ENCODE measurements around the gene SLC49A4. TPM values are rescaled to one million over a fixed set of nuclear protein-coding genes. Genes with fewer than 3 reads are reported as not detected.

SLC49A4 gene
- total RNA-seq, 1 donor from 2014 or later = 18.0 TPM

GRCh38 chr3:122911901-122912300 lies 117.0 kb downstream of the SLC49A4 start:
- DNase-seq (ENCODE audit: low read depth) (no peak), FAIRE-seq (no peak)
- Histone ChIP-seq H3K4me1 (ENCODE audit: insufficient read depth, low read length) (no peaks in the 10 kb centered on the region), H3K27ac (ENCODE audit: low read depth, low read length) (no peak overlapping the region), H3K9me3 (ENCODE audit: insufficient read depth, low read depth, low read length) (no peaks in the 10 kb centered on the region), H3K4me3 (ENCODE audit: insufficient read depth, low read depth, low read length) (no peak overlapping the region), H3K36me3 (ENCODE audit: insufficient read depth, low read length) (no peaks in the 10 kb centered on the region), H3K79me2 (ENCODE audit: insufficient read depth, low read length) (no peaks in the 10 kb centered on the region), H2AFZ (ENCODE audit: low read depth, low read length) (no peak overlapping the region), H4K20me1 (ENCODE audit: insufficient read depth, low read length) (no peaks in the 10 kb centered on the region), H3K9ac (ENCODE audit: low read length) (no peak overlapping the region), H3K4me2 (ENCODE audit: low read length) (no peak overlapping the region), H3K27me3 (ENCODE audit: insufficient read depth, low read length) (peaks cover under 1% of the 10 kb centered on the region)
- Mint-ChIP-seq H3K4me1 (ENCODE audit: low read depth, unreplicated experiment) (no peaks in the 10 kb centered on the region), H3K9me3 (ENCODE audit: unreplicated experiment) (no peaks in the 10 kb centered on the region), H3K27ac (ENCODE audit: unreplicated experiment) (no peak overlapping the region), H3K36me3 (ENCODE audit: low read depth, unreplicated experiment) (peaks cover 2% of the 10 kb centered on the region), H3K4me3 (ENCODE audit: unreplicated experiment) (no peak overlapping the region), H3K27me3 (ENCODE audit: low read depth, unreplicated experiment) (peaks cover 25% of the 10 kb centered on the region)
- TF ChIP-seq CTCF (IDR thresholded peaks at IDR 0.05; ENCODE audit: insufficient read depth, low read depth, low read length) (no peak), EZH2 (IDR thresholded peaks at IDR 0.05; ENCODE audit: insufficient read depth, low read length) (no peak)

GRCh38 chr3:122912772-122913538 lies 118.1 kb downstream of the SLC49A4 start:
- Mint-ChIP-seq H3K36me3 (ENCODE audit: low read depth, unreplicated experiment) (peaks cover 2% of the 10 kb centered on the region), H3K9me3 (ENCODE audit: unreplicated experiment) (no peaks in the 10 kb centered on the region), H3K27ac (ENCODE audit: unreplicated experiment) (no peak overlapping the region), H3K4me3 (ENCODE audit: unreplicated experiment) (no peak overlapping the region), H3K27me3 (ENCODE audit: low read depth, unreplicated experiment) (peaks cover 28% of the 10 kb centered on the region), H3K4me1 (ENCODE audit: low read depth, unreplicated experiment) (no peaks in the 10 kb centered on the region)
- no peaks in the 10 kb centered on the region for H3K9me3 ChIP-seq (ENCODE audit: insufficient read depth, low read depth, low read length)
- no peaks in the 10 kb centered on the region for H4K20me1 ChIP-seq (ENCODE audit: insufficient read depth, low read length)
- H2AFZ ChIP-seq (ENCODE audit: low read depth, low read length) = no peak overlapping the region
- no peak overlapping the region for H3K27ac ChIP-seq (ENCODE audit: low read depth, low read length)
- DNase-seq (ENCODE audit: low read depth) = no peak
- FAIRE-seq = no peak
- no peak overlapping the region for H3K9ac ChIP-seq (ENCODE audit: low read length)
- H3K79me2 ChIP-seq (ENCODE audit: insufficient read depth, low read length) = no peaks in the 10 kb centered on the region
- H3K4me1 ChIP-seq (ENCODE audit: insufficient read depth, low read length) = no peaks in the 10 kb centered on the region
- no peaks in the 10 kb centered on the region for H3K36me3 ChIP-seq (ENCODE audit: insufficient read depth, low read length)
- peaks cover 5% of the 10 kb centered on the region for H3K27me3 ChIP-seq (ENCODE audit: insufficient read depth, low read length)
- H3K4me3 ChIP-seq (ENCODE audit: insufficient read depth, low read depth, low read length) = no peak overlapping the region
- H3K4me2 ChIP-seq (ENCODE audit: low read length) = no peak overlapping the region
- TF ChIP-seq CTCF (IDR thresholded peaks at IDR 0.05; ENCODE audit: insufficient read depth, low read depth, low read length) (no peak), EZH2 (IDR thresholded peaks at IDR 0.05; ENCODE audit: insufficient read depth, low read length) (peak; percentile 34)

GRCh38 chr3:122913539-122914100 lies 118.8 kb downstream of the SLC49A4 start:
- no peaks in the 10 kb centered on the region for H3K4me1 Mint-ChIP-seq (ENCODE audit: low read depth, unreplicated experiment)
- Histone ChIP-seq H3K4me3 (ENCODE audit: insufficient read depth, low read depth, low read length) (no peak overlapping the region), H3K79me2 (ENCODE audit: insufficient read depth, low read length) (no peaks in the 10 kb centered on the region), H3K27ac (ENCODE audit: low read depth, low read length) (no peak overlapping the region), H3K9me3 (ENCODE audit: insufficient read depth, low read depth, low read length) (no peaks in the 10 kb centered on the region), H3K4me2 (ENCODE audit: low read length) (no peak overlapping the region), H2AFZ (ENCODE audit: low read depth, low read length) (no peak overlapping the region), H3K4me1 (ENCODE audit: insufficient read depth, low read length) (no peaks in the 10 kb centered on the region), H3K9ac (ENCODE audit: low read length) (no peak overlapping the region), H3K36me3 (ENCODE audit: insufficient read depth, low read length) (no peaks in the 10 kb centered on the region), H4K20me1 (ENCODE audit: insufficient read depth, low read length) (no peaks in the 10 kb centered on the region), H3K27me3 (ENCODE audit: insufficient read depth, low read length) (peaks cover 7% of the 10 kb centered on the region)
- TF ChIP-seq CTCF (IDR thresholded peaks at IDR 0.05; ENCODE audit: insufficient read depth, low read depth, low read length) = no peak
- TF ChIP-seq EZH2 (IDR thresholded peaks at IDR 0.05; ENCODE audit: insufficient read depth, low read length) = no peak
- FAIRE-seq = no peak
- no peak overlapping the region for H3K27ac Mint-ChIP-seq (ENCODE audit: unreplicated experiment)
- H3K27me3 Mint-ChIP-seq (ENCODE audit: low read depth, unreplicated experiment) = peaks cover 28% of the 10 kb centered on the region
- H3K4me3 Mint-ChIP-seq (ENCODE audit: unreplicated experiment) = no peak overlapping the region
- H3K36me3 Mint-ChIP-seq (ENCODE audit: low read depth, unreplicated experiment) = peaks cover 2% of the 10 kb centered on the region
- no peaks in the 10 kb centered on the region for H3K9me3 Mint-ChIP-seq (ENCODE audit: unreplicated experiment)
- DNase-seq (ENCODE audit: low read depth) = no peak
